ENCODE measurements around the gene ERGIC3.

DNA sequence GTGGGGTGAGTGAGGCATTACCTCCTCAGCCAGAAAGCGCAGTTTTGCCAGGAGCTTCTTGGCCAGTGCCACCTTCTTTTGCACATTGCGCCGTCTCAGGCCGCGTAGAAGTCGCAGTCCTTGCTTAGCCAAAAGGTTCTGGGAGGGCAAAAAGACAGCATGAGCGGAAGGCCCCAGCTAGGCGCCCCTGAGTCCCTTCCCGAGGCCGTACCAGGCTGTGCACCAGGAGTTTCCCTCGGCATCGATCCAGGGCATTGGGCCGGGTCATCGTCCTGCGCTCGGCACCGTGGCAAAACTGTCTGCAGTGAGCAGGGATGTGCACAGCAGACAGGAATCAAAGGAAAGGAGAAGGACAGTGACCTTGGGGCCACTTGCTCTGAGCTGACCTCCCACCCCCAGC lies 53.6 kb downstream of the ERGIC3 start:
- TF ChIP-seq NFE2L2 (IDR thresholded peaks at IDR 0.05; ENCODE audit: low read depth, low read length) (no peak), POLR2A (IDR thresholded peaks at IDR 0.05; ENCODE audit: low read depth, low read length) (no peak), MXI1 (IDR thresholded peaks at IDR 0.05; ENCODE audit: borderline replicate concordance, low read depth, low read length) (no peak), MAZ (IDR thresholded peaks at IDR 0.05; ENCODE audit: borderline replicate concordance, low read depth, low read length) (no peak), CEBPB (IDR thresholded peaks at IDR 0.05; ENCODE audit: low read depth, low read length) (no peak), MAFK (IDR thresholded peaks at IDR 0.05; ENCODE audit: low read depth, low read length) (no peak), BHLHE40 (IDR thresholded peaks at IDR 0.05; ENCODE audit: low read depth, low read length) (no peak), RAD21 (IDR thresholded peaks at IDR 0.05; ENCODE audit: low read length) (no peak)
- TF ChIP-seq, protein P1, sequence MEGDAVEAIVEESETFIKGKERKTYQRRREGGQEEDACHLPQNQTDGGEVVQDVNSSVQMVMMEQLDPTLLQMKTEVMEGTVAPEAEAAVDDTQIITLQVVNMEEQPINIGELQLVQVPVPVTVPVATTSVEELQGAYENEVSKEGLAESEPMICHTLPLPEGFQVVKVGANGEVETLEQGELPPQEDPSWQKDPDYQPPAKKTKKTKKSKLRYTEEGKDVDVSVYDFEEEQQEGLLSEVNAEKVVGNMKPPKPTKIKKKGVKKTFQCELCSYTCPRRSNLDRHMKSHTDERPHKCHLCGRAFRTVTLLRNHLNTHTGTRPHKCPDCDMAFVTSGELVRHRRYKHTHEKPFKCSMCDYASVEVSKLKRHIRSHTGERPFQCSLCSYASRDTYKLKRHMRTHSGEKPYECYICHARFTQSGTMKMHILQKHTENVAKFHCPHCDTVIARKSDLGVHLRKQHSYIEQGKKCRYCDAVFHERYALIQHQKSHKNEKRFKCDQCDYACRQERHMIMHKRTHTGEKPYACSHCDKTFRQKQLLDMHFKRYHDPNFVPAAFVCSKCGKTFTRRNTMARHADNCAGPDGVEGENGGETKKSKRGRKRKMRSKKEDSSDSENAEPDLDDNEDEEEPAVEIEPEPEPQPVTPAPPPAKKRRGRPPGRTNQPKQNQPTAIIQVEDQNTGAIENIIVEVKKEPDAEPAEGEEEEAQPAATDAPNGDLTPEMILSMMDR (conservative IDR thresholded peaks at IDR 0.05; ENCODE audit: low read depth, low read length): no peak
- TF ChIP-seq, protein P2, sequence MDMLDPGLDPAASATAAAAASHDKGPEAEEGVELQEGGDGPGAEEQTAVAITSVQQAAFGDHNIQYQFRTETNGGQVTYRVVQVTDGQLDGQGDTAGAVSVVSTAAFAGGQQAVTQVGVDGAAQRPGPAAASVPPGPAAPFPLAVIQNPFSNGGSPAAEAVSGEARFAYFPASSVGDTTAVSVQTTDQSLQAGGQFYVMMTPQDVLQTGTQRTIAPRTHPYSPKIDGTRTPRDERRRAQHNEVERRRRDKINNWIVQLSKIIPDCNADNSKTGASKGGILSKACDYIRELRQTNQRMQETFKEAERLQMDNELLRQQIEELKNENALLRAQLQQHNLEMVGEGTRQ (IDR thresholded peaks at IDR 0.05; ENCODE audit: low read depth, low read length): no peak
- TF ChIP-seq, protein P3, sequence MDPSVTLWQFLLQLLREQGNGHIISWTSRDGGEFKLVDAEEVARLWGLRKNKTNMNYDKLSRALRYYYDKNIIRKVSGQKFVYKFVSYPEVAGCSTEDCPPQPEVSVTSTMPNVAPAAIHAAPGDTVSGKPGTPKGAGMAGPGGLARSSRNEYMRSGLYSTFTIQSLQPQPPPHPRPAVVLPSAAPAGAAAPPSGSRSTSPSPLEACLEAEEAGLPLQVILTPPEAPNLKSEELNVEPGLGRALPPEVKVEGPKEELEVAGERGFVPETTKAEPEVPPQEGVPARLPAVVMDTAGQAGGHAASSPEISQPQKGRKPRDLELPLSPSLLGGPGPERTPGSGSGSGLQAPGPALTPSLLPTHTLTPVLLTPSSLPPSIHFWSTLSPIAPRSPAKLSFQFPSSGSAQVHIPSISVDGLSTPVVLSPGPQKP (IDR thresholded peaks at IDR 0.05; ENCODE audit: borderline replicate concordance, low read depth, low read length): no peak

Data from IMR-90 (cell line).